ENCODE measurements around the gene LARP6.
"Not testable (repeated sequence)": the region's sequence is repeated elsewhere in the genome, so short reads cannot be mapped to it uniquely, and the experiment has no call there.

LARP6 gene

GRCh38 chr15:70858614-70859321 lies 4.8 kb upstream of the LARP6 start:
- DNase-seq, result not testable (repeated sequence)

DNA sequence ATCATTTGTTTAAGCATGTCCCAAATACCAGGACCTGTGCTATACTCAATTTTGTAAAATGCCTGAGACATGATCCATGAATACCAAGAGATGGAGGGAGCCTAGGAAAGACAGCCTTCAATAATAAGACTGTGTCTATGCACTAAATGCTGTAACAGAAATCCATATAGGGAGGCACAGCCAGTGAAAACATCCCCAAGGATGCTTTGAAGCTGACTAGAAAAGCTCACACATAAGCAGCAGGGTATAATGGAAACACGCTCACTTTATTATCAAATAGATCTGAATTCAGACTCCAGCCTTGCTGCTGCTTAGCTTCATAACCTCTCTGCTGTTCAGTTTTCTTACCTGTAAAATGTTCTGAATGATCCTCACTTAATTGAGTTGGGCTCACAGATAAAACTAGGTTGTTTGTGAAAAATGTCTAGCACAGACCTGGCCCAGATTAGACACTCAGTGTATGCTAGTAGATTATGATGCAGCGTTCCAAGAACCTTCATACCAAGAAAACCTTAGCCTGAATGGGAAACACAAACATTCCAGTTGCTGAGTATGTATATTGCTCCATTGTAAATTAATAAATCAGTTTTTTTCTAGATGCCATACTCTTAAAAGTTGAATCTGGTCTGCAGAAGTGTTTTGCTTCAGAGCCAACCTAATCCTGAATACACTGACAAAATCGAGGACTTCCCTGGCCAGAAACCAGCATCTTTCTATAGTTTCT lies 3.8 kb upstream of the LARP6 start:
- no peak for DNase-seq

GRCh38 chr15:70856884-70857561 lies 3.1 kb upstream of the LARP6 start:
- DNase-seq, result no peak

DNA sequence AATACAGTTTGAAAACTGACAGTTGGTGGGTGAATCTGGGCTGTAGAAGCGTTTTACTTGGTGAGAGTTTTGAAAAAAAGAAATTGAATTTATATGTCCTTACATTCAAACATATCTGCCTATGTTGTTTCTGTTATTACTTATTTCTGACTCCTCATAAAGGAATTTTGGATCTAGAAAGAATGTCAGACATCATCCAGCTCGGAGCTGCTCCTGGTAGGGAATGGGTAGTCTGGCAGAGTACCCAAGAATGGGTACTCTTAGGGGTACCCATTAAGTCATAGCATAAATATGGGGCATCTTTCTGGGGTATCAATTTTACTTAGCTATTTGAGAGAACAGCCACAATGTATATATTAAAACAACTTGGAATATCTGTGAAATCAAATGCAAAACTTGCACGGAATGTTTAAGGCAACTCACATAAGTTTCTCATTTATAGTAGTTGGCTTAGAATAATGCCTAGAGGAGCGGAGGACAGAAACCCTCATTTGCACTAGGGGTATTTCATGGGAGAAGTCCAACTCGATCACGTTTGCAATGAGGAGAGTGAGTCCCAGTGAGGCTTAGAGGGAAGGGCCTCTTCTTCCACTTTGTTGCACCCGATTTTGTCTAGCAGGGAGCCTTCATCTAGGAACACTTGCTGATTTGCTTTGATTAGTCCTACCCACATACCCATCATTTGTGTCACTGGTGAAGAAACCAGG lies 2.4 kb upstream of the LARP6 start:
- DNase-seq, result no peak

GRCh38 chr15:70855764-70856163 lies 1.8 kb upstream of the LARP6 start:
- DNase-seq, result no peak

GRCh38 chr15:70854666-70854976 lies 664 bp upstream of the LARP6 start:
- DNase-seq, result no peak

DNA sequence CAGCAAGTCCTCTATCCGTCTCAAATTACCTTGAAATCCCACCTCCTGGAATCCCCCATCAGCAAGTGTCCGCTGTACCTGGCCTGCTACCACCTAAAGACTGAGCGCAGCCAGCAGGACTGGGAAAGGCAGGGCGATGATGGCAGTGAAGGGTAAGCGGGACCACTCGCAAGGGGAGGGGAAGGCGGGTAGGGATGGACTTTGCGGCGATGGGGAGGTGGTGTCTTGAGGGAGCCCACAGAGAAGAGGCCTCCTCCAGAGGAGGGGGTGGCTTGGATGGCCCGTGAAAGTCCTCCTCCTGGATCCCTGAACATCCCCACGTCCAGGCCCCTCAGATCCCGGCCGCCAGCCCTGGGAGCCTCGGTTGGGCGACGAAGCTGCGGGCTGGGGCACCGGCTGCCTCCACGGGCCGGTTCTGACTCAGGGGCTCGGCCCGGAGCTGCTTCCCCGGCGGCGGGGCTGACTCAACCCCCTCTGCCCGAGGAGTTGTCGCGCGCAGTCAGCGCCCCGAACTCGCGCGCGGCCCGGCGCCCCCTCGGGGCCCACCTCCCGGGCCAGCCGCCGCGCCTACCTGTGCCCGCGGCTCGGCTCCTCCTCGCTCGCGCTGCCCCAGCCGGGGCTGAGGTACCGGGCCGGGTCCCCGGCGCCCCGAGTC lies 512 bp downstream of the LARP6 start:
- no peak for DNase-seq

GRCh38 chr15:70852501-70853317 lies 1.2 kb downstream of the LARP6 start:
- no peak for DNase-seq

DNA sequence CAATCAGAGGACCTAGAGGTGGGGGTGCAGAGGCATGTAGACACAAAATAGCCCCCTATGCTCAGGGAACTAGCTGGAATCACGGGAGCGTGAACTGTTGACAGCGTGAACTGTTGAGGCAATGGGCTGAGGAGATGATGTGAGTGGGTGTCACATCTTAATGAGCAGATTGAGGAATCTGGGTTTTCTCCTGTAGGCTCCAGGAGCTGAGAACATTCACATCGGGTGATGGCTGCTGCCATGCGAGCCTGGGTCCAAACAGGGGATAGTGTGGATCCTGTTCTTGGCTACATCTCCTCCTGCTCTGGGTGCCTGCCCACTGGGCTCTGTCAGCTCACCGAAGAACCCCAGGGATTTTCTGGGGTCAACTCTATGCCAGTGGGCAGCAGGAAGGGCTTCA lies 2.1 kb downstream of the LARP6 start:
- DNase-seq, result no peak

- DNase-seq, result no peak
Measured at GRCh38 chr15:70845602-70846360, 8.2 kb downstream of the LARP6 start.

- DNase-seq, result no peak
Measured at GRCh38 chr15:70837476-70837875, 16.5 kb downstream of the LARP6 start.

DNA sequence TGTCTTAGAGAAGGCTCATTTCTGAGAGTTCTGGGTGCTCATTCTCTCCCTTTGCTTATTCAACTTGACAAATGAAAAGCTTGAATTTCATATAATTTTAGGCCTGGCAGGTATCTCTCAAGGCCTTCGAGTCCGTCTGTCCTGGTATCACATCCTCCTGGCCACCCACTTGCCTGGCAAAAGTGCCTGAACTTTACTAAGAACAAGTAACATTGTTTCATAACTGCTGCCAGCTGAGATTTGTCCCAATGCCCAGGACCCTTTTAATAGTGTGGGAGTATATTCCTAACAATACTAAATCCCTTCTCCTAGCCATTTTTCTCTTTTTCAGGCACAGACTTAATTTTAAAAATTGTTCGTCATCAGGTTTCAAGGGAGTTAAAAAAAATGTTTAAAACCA lies 18.1 kb downstream of the LARP6 start:
- no peak for DNase-seq

DNA sequence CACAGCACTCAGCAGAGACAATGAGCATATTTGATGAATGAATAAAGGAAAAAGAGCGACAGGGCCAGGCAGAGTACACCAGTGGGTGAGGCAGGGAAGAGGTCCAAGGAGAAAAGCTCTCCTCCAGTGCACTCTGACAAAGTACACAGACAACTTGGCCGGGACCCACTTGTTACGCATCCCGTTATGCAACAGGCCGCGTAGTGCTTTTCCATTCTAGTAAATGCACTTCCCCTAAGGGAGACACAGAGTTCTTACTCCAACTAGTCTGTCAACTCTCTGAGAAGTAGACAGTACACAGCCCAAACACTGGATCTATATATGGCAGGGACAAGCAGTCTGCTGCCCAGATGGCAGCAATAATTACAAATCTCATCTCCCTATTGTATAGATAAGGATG lies 18.5 kb downstream of the LARP6 start:
- DNase-seq, result no peak

DNA sequence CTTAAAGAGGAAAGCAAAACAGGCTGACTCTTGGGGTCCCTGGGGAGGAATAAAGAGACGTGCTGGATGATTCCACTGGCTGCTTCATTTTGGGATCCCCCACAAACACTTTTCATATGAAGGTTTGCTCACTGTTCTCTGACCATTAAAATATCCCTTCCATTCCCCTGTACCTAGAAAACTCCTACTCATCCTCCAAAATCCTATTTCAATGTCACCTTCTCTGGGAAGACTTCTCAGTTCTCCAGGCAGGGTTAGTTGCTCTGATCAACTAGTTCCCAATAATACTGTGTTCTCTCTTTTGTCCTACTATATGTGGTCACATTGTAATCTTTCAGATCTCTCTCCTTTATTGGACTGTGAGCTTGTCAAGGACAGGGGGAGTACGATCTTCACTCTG lies 19.0 kb downstream of the LARP6 start:
- DNase-seq, result no peak

- DNase-seq, result no peak
Measured at GRCh38 chr15:70833861-70834765, 19.8 kb downstream of the LARP6 start.

- DNase-seq, result no peak
Measured at GRCh38 chr15:70833422-70833821, 20.5 kb downstream of the LARP6 start.

DNA sequence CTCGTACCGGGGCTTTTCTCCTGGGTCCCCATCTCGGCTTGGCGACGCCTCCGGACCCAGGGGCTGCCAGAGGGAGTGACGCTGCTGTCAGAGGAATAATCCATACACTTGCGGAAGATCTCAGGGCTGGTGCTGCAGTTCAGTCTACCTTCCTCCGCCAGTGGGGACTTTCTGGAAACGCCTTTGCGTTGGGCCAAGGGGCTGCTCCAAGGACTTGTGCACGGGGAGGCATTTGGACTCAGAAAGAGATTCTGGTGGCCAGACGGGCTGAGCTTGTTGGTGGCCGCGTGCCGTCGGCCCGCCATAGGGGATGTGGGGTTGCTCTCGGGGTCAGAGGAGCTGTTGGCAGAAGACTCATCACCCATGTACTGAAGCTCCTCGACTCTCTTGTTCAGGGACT lies 21.8 kb downstream of the LARP6 start:
- no peak for DNase-seq

DNA sequence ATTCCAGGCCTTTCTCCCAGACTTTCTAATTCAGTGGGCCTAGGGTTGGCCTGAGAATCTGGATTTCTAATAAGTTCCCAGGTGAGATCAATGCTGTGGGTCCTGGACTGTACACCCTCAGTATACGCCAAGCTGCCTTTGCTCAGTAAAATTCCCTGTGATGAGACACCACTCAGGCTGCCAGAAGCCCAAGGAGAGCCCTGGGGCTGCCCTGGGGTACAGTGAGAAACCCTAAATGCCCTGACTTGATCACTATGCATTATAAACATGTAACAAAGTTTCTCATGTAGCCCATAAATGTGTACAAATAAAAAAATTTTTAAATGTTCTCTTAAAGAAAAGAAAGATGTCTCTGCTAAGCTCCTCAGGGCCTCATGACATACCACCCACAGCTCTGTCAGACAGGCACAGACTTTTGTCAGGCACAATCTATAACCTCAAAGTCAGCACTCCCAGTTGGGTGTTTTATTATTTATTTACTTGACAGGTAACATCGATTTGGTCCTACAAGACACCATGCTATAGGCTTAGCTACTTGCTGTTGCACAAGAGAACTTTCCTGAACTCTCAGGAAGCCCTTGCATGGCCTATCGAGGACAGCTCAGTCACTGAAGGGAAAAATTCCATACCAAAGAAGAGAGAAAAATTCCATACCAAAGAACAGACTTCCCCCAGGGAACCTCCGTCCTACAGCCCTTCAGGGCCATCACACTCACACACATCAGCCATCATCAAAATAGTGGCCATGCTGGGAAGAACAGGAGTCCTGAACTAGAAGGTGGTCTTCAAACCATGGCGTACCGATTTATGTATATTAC lies 22.7 kb downstream of the LARP6 start:
- DNase-seq, result no peak

- no peak for DNase-seq
Measured at GRCh38 chr15:70830615-70831014, 23.3 kb downstream of the LARP6 start.

Data from activated CD4-positive, alpha-beta T cell treated with anti-CD3 and anti-CD28 coated beads, Interleukin-2, Interleukin-6, amounts not matched to agents 100 ng/mL and 50 ng/mL, durations not matched to agents 16 hours and 8 hours (primary cell).